NCI-H2107 treated with DMSO at 0.1 percent for 48 hours (cell line): ENCODE measurements around the gene MON1A.
"Not testable (repeated sequence)": the region's sequence is repeated elsewhere in the genome, so short reads cannot be mapped to it uniquely, and the experiment has no call there.

Experiments
- DNase-seq: peaks from one replicate; lab custom pipeline; 2025; ENCODE audit not compliant: unreplicated experiment; lab: John Stamatoyannopoulos, UW

The MON1A gene

DNA sequence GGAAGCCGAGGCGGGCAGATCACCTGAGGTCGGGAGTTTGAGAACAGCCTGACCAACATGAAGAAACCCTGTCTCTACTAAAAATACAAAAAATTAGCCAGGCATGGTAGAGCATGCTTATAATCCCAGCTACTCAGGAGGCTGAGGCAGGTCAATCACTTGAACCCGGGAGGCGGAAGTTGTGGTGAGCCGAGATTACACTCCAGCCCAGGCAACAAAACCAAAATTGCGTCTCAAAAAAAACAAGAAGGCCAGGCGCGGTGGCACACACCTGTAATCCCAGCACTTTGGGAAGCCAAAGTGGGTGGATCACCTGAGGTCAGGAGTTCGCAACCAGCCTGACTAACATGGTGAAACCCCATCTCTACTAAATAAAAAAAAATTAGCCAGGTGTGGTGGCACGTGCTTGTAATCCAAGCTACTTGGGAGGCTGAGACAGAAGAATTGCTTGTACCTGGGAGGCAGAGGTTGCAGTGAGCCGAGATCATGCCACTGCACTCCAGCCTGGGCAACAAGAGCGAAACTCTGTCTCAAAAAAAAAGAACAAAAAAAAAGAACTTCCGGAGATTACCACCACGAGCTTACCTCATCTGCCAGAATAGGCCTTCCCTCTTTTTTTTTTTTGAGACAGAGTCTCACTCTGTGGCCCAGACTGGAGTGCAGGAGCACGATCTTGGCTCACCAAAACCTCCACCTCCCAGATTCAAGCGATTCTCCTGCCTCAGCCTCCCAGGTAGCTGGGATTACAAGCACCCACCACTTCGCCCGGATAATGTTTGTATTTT, 11.6 kb downstream of the MON1A start:
- not testable (repeated sequence) for DNase-seq

DNA sequence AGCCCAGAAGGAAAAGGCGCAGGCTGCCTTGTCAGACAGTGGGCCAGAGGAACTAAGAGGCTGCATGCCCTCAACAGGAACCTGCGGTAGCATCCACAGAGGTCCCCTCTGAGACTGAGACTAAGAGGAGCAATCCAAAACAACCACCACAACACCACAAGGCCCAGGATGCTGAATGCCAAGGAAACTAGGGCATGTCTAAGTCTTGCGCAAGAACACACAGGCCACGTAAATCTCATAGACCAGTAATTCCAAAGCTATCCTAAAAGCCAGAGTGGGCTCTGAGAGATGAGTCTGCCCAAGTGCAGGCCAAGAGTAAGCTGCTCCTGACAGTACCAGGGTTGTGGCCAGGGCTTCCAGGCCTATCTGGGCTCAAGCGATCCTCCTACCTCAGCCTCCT, 12.9 kb downstream of the MON1A start:
- DNase-seq = no peak

DNA sequence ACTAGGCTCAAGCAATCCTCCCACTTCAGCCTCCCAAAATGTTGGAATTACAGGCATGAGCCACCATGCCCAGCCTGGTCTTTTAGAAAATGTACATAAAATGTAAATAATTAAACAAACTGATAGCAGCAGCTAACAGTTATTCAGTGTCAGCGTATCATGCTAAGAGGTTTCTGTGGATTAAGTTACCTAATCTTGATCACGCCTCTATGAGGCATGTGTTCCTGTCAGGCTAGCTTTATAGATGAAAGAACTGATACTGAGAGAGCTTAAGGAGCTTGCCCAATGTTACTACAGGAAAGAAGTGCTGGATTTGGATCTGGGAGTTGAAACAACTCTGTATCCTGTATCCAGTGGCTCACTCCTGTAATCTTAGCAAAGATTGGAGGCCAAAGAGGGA, 14.7 kb downstream of the MON1A start:
- no peak for DNase-seq

DNA sequence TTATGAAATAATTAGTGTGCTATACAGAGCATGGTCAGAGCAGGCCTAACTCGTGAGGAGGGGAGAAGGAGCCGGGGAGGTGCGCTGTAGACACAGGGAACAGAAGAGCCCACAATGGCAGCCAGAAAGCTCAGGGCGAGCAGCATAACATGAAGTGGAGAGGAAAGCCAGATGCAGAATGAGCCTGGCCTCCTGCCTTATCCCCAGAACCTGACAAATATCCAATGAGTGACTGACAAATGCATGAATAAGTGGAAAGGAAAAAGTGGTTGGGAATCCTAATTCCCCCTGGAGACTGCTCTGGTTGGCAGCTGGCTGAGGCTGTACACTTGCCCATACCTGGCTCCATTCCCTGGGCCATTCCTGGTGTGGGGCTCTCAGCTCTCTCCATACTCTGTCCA, 16.7 kb downstream of the MON1A start:
- DNase-seq = no peak

DNA sequence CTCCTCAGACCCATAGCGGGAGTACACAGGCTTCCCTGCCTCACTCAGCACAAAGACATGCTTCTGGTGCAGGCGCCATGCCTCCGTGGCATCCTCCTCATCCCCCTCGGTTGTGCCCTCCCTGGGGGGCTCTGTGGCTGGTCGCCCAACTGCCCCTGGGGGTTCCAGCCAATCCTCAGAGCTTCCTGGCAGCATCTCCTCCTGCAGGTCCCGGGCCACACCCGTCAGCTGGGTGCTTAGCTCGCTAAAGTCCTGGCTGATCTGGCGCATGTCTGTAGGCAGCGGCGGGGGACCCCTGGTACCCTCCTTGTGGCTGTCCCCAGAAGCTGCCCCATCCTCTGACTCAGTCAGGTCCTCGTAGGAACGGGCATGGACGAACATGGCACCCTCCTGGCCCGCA, 18.0 kb downstream of the MON1A start:
- DNase-seq = no peak

DNA sequence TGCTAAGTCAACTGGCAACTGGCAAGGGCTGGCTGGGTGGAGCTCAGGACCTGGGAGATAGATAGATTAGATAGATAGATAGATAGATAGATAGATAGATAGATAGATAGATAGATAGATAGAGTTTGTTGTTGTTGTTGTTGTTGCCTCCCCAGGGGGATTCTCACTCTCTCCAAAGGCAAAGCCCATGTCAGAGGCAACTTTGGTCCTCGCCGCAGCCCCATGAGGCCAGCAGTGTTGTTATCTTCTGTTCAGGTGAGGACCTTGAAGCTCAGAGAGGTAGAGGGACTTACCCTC, 18.5 kb downstream of the MON1A start:
- no peak for DNase-seq

DNA sequence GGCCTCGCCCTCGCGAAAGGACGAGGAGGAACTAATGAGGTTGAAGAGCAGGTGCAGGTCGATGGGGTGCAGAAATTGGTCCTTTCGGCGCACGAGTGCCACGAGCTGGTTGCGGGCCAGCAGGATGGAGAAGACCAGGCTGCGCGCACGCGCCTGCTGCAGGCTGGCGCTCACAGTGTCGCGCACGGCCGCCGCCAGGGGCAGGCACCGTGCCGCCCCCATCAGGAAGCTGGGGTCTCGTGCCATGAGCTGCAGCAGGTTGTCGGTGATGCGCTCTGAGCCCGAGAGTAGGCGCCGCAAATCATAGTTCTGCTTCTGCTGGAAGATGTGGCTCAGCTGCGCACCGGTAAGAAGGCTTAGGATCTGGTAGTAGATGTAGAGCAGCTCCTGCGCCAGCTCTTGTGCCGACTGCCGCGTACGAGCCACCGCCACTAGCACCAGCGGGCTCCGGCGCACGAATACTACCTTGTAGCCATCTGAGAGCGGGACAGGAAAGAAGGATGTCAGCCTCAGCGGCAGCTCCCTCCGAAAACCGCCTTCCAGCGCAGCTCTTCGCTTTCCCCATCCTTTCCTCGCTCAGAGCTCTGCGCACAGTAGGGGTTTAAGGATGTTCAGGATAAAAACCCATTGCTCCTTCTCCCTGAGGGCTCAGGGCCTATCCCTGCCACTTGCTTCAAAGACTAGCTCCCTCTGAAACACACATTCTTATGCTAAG, 19.0 kb downstream of the MON1A start:
- no peak for DNase-seq

DNA sequence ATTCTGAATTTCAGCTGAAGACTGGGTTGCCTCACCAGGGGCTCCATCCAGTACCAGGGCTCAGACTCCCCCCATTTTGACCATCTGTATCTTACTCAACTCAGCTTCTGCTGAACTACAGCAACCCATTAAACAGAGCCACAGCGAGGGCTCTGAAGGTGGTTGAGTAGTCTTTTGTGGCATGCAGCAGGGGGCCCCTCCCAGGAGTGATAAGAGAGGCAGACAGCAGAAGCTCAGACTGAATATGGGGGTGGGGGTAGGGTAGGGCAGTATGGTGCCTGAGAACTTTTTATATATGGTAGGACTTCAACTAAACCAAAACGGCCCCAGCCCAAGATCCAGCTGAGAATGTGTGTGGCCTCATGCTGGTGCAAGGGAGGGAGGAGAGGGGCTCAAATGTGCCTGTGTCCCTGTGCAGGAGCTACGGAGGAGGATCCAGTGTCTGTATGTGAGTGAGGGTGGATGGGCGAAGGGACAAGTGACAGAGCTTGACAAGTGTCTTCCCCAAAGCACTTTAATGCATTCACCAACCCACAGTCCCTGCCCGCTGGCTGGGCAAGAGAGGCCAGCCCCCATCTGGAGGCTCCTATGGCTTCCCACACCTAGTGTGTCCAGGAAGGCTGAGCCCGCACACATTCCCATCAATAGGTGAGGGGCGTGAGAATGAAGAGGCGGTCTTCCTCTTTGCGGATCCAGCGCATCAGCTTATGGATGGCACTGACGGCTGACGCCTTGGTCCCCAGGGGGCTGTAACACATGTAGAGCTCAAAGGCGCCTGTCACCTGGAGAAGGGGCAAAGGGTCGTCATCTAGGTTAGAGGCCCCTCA, 21.0 kb downstream of the MON1A start:
- no peak for DNase-seq

DNA sequence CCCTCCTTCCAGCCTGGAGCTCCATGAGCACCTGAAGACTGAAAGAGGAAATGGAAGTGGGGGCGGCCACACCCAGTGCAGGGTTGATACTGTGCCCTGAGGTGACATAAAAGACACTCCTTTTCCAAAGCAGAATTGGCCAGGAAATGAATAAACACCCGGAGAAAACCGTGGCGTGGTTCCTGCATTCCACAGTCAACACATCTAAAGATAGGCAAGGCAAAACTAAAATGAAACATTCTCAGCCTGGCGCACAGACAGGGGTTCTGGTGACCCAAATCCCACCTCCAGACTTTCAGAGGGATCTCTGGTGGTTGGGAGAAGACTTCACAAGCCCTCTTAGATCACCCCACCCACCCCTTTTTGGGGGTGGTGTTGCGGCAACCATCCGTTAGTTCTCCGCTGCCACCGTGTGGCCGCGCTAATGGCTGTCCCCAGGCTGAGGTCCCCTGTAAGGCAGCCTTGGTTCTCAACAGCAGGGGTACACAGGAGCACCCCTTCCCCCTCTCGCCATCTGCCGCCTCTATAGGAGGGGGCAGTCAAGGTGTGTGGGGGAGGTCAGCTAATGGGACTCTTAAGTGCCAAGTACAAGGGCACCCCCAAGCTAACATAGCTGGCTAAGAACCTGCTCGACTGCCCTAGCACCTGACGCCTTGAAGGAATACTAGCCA, 23.4 kb downstream of the MON1A start:
- no peak for DNase-seq

DNA sequence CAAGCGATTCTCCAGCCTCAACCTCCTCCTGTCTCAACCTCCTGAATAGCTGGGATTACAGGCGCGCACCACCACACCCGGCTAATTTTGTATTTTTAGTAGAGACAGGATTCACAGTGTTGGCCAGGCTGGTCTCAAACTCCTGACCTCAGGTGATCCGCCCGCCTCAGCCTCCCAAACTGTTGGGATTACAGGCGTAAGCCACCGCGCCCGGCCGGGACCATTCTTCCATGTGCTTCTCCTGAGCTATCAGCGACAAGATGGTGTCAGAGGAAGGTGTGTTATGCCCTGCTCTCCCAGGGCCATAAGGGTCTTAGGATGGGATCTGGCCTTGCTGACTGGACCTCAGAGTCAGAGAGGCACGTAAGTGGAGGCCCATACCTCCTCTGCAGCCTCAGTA, 25.2 kb downstream of the MON1A start:
- not testable (repeated sequence) for DNase-seq

DNA sequence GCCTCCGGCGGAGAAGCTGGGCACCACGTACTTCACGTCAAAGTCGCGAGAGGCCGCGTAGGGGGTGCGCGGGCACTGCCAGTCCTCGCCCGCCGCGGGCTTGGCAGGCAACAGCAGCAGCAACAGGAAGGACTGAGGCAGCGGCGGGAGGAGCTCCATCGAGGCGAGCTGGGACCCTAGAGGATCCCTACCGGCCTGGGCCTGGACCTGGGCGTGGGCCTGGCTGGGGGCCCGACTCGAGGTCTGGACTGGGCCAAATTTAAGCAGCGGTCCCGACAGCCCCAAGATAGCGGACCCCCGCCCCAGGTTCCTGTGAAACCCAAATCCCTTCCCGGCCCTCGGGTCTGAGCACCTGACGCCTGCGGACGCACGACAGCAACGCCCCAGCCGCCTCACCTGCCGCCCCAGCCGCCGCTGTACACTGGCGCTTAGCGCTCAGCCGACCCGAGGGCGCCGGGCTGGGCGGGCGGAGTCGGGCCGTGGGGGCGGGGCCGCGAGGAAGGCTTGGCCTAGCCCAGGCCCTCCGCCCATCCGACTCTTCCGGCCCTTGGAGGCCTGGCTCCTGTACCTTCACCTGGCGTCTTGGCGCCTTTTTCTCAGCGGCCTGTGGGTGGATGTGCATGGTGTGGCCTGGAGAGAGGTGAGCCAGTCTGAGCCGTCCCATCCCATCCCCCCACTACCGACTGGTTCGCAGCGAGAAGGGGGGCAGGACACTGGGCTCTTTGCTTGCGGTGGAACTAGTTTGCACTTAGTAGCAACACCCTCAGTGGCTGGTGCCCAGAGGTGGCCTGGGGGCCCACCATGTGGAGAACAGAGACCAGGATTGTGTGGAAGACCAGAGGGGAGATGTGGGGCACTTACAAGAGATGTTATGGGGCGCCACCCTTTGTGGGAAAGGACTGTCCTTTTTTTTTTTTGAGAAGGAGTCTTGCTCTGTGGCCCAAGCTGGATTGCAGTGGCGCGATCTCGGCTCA, 25.9 kb downstream of the MON1A start, which contains the start of gene MST1R:
Gene MST1R (minus strand): TSS at position 423 of the 974 bp plus-strand sequence. CDS start 264 bp downstream, at position 159.
- no peak for DNase-seq

DNA sequence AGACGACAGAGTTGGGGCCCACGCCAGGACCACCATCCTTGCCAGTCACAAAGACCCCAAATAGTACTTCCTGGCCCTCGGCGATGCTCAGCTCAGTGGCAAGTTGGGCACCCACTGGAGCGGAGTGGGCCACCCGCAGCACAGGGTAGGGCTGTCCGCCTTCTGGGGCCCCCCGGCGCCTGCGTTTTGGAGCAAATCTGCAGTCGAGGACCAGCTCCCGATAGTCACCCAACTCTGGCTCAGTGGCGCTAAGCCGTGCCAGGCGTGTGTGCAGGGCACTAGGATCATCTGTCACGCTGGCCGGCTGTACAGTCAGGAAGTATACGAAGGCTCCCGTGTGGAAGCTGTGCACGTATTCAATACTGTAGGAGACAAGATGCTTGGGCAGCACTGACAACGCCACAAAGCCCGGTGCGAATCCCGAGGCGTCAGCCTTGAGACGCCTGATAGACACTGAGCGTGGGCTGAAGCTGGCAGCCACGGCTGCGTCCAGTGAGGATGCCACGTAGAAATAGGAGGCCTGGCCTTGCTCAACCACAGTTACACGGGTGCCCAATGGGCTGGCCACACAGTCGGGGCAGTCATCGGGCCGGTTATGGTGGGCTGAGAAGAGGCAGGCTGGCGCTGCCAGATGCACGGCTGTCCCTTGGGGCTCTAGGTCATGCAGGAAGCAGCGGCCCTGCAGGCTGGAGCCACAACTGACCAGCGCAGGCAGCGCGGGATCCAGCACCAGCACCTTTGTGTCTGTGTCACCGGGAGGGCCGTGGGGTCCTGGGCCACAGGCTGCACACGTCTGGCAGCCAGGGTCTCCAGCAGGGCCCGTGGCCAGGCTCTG, 26.9 kb downstream of the MON1A start:
- no peak for DNase-seq

DNA sequence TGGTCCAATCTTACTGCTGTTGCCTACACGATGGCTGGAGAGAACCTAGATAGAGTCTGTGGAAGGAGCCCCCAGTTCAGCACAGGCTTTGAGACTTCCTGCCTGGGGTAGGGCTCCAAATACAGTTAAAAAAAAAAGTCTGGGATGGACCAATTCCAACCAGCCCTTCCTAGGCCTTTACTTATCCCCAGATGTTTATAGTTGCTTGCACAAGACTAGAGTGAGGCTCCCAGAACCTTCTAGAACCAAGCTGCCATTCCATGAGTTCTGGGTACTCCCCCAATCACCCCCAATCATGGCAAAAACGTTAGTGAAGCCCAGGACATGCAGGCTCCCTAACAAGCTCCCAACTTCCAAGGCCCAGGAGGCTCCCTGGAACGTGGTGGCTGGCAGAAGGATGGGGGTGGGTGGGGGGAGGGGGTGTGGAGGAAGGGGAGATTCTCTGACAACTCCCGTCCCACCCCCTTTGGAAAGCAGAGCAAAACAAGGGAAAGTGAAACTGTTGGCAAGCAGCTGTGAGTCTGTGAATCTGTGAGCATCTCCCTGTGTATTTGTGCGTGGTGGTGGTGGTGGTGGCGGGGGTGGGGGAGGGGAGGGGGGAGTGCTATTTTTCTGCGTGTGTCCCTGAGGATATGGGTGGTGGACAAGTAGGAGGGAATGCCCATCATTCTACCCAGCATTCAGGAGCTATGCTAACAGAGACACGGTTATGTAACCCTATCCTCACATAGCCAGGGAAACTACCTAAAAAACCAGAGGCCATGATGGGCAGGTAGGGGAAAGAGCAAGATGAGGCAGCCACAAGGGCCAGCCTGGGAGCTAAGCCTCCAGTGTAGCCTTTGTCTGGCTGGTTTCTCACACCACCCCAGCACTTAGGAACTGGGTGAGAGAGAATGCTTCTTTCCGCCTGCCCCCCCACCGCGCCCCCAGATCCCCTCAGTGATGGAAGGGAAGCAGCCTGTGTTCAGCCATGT, 28.0 kb downstream of the MON1A start:
- DNase-seq = no peak

DNA sequence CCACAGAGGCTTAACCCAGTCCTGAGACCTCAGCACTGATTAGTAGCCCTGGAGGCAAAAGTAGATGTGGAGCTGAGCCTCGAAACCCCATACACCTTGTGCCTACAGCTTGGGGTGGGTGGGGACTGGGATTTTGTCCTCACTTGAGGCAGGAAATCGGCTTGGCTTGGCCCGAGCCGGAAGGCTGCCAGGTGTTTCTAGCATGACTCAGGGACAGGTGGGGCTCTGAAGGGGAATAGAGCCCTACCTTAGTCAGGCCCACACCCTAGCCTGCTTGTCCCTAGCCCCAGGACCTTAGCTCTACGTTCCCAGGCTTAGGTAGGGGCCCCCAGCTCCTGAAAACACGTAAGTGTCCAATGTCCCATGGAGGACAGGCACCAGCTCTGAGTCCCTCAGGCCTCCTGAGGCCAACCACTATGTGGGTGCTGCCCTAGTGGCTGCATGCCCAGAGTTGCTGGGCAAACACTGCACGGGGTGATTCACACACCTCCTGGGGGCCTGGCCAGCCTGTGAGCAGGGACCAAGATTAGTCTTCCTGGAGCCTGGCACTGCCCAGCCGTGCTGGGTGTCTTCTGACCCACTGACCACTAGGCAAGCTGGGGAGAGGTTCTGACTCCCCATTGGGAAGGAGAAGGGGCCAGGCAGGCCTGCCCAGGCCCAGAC, 29.0 kb downstream of the MON1A start:
- DNase-seq = no peak

DNA sequence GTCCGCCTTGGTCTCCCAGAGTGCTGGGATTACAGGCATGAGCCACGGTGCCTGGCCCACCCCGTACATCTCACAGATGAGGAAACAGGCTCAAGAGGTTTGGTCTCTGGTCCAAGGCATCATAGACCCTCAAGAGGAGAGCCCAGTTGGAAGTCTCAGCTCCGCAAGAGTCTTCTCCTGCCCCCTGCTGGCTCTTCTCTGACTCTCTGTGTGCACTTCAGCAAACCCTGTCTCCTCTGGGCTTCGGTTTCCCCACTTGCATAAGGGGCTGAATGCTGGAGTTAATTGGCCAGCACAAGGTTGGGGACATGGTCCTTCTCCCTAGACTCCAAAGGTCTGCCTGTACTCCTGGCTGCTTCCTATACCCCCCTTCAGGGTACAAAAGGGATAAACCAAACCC, 29.8 kb downstream of the MON1A start:
- no peak for DNase-seq

DNA sequence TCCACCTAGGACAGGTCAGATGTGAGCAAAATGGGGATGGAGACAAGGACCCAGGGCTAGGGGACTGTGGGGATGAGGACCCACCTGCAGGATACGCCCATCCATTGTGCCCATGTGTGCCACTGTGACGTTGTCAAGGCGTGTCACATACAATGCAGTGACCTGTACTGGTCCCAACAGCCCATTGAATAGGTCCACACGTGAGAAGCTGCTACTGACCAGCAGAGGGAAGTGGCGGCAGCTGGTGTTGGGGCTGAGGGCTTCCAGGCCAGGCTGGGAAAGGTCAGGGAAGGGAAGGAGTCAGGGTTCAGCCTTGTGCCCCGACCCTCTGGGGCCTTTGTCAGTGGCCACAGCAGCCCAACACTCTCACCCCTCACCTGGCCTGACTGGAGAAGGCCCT, 30.6 kb downstream of the MON1A start:
- DNase-seq = no peak

DNA sequence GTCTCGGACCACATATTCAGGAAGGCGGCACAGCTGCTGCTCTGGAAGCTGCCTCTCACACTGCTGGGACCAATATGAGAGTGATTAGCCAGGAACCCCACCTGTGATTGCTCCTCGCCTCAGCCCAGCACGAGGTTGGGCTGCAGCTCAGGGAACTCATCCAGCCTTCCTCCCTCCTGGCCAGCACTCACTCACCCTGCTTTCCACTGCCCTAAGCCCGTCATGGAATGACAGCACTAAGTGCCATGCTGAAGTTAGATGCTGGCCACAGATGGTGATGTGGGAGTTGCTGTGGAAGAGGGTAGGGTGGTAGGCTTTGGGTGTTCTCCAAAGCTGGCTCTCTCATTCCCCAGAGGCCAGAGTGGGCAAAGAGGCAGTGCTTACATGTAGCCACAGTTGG, 33.3 kb downstream of the MON1A start:
- no peak for DNase-seq

DNA sequence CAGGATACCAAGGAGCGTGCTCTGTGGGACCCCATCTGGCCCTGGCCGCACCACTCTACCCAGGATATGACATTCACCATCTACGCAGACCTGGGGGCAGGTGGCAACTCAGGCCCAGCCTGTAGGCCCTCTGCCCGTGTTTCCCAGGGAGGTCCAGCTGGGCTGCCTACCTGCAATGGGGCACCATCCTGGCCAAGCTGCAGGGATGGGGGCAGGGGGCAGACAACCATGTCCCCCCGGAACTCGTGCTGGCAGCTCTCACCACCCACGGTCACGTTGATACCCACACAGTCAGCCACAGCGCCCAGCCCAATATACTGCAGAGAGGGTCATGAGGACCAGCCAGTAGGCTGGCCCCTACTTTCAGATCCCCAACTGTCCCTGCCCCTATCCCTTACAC, 33.8 kb downstream of the MON1A start:
- no peak for DNase-seq
